Hypothalamus (tissue), 51 donors: ENCODE data around the gene RAPGEF5.

ENCODE experiments used
- DNase-seq, 51 donors: peaks; one replicate each; lab custom pipeline; 2025; lab: John Stamatoyannopoulos, UW

The RAPGEF5 gene

DNA sequence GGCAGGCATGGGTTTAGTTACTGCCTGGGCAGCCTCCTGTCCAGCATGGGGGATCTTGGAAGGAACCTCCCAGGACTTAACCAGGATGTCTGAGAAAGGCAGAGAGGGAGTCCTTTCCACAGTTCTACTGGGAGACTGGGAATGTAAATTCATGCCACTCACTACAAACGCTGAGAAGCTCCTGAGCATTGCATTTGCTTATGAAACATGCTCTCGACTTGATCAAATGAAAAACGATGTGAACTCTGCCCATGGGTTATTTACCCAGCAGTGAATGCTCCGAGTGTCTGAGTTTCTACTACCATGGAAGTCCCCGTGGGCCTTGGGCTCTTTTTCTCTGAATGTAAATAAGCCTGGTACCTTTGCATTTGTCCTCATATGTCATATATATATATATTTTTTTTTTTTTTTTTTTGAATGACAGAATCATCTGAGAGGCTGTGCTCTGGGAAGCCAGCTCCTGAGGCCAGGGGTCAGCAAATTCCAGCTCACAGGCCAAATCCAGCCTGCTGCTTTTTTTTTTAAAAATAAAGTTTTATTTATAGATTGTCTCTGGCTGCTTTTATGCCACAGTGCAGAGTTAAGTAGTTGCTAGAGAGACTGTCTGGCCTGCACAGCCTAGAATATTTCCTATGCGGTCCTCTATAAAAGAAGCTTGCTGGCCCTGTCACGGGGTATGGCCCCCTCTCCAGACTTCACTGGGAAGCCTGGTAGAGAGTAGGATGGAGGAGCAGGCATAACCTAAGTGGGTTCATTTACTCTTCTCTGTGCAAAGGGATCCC is 21.4 kb upstream of the RAPGEF5 start:
- no peak for DNase-seq

- DNase-seq: peak in 4 of 51 donors; percentile 7 to 11 (median 10)
These were observed 20.7 kb upstream of the RAPGEF5 start for GRCh38 chr7:22377703-22378102.

DNA sequence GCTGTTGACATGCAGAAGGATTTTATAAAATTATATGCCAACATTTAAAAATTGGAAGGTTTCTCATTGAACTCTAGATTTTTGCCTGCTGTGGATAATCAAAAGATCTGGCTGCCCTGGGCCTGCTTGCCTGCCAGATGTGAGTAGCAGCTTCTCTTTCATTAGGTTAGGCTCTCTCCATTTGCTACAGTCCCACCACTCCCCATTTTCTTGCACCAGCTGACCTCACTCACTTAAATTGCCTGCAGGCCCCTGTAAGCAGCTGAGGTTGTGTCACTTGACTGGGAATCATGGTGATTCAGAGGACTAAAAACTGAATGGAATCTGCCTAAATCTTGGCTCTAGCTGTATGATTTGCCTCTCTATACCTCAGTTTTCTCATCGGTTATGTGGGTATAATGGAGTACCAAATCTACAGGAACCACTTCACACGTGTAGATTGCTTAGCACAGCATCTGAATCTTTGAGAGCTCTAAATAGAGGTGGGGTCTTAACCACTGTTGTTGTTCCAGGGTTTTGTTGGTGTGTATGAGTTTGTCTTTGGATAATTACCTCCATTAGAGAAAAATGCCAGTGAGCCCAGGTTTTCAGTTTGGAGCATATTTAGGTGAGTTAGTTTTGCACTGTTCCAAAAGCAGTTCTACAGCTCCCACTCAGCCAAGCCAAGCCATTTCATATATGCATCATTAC is 18.6 kb upstream of the RAPGEF5 start:
- no peak for DNase-seq

DNA sequence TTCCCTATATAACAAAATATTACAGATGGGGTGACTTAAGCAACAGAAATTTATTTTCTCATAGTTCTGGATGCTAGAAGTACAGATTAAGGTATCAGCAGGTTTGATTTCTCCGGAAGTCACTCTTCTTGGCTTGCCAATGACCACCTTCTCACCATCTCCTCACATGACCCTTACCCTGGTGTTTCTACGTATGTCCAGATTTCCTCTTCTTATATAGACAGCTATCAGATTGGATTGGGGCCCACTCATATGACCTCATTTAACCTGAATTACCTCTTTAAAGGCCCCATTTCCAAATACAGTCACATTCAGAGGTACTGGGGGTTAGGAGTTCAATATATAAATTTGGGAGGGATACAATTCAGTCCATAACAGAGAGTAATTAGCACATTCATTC is 17.0 kb upstream of the RAPGEF5 start:
- no peak for DNase-seq

GRCh38 chr7:22373388-22373787 is 16.4 kb upstream of the RAPGEF5 start:
- no peak for DNase-seq

DNA sequence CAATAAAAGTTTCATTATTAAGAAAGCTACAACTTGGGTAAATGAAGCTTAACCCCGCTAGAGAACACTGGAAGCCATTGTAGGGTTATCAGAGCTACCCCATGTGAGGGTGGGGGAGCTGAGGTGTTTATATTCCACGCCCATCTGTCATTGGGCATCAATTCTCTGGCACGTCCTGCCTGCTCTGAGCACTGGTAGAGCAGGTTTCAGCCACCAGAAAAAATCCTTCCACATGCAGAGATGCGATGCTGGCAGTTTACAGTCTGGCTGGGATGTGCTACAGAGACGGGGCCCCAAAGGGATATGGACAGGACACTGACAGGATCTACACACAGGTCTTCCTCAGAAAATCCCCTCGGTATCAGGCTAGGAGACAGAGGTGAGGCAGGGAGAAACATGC is 15.9 kb upstream of the RAPGEF5 start:
- no peak for DNase-seq

- DNase-seq: no peak
These were observed 14.9 kb upstream of the RAPGEF5 start for GRCh38 chr7:22371878-22372277.

DNA sequence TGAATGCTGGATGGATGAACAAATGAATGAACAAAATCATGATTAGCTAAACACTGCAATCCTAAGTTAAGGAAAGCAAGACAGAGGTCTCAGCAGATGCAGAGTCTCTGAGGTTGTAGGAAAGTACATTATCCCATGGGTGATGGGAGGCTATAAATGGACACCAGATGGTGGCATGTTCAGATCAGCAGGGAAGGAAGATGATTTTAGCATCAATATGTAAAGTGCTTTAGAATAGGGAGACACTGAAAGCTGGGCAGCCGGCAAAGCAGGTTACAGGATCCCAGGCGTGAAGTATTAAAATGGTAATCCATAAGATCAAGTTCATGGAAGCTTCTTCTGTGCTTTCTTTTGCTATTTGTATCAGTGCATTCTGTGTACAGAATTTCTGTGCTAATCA is 7.9 kb upstream of the RAPGEF5 start:
- DNase-seq: no peak

DNA sequence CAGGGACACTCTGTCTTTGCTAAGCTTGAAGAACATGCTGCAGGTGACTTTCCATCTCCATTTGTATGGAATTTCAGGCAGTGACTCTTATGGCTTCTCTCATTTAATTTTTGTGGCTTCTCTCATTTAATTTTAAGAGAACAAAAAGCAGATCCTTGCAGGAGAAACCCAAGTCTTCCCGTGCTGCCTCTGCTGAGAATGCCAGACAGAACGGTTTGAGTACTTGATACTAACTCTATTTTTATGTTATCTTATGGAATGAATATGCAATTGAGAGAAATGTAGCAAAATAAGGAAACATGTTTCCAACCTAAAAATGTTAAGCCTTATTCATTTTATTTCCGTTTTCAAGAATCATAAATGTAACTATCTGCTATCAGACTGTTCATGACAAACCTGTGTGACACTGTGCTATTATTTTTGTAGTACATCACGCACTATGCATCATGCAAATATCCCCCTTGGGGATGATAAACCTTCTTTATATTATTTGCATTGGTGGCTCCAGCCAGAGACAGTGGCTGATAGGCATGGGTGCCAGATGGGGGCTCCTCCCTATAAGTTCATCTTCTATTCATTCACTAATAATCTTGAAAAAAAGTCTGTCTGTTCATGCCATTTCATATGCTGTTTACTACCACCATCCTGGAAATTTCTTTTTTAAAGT is 6.9 kb upstream of the RAPGEF5 start:
- DNase-seq: no peak

GRCh38 chr7:22361795-22362194 is 4.8 kb upstream of the RAPGEF5 start:
- no peak for DNase-seq

DNA sequence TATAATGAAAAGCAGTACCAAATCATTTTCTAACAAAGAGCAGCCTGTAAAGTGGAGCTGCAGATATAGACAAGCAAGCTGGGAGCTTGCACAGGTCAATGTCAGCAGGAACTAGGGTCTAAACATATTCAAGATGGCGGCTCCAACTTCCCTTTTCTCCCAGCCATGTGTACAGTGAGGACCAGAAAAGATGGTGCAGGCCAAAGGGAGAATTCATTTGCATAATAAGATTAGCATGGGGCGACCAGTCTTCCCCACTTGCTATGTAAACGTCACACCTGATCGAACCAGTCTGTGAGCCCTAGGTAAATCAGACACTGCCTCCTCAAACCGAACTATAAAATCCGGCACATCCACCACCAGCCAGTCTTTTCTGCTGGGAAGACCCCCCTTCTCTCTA is 4.4 kb upstream of the RAPGEF5 start:
- DNase-seq: no peak

DNA sequence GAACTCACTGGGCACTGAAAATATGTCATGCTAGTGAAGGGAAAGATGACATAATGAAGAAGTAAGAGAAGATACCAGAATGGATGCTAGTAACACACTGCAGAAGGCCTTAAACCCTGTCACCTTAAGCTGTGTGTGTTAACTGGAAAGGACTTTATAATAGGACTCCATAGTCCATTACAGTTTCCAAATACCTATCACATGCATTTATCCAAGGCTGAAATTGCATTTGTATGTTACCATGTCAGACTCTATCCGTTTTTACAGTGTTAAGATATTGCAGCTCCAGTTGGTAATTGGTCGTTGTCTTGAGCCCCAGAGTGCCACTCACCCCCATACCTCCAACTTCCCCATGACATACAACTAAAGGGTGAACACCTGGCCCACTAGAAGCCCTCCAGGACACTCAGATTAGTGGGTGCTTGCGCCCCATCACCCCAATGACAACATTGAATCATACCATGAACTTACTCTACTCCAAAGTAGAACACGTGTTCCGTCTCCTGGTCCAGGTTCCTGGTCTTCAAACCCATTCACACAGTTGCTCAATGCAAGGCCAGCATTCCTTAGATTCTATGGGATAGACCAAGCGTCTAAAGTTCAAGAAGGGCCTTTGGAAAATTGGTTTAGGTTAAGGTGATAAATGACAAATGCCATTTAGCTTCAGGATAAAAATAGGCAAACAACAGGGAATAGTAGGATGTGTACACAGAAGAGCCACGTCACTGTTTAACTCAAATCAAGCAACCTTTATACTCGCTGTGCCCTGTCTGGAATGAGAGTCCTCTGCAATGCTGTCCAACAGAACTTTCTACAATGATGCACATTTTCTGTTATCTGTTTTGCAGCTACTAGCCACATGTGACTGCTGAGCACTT is 2.1 kb upstream of the RAPGEF5 start:
- DNase-seq: no peak

GRCh38 chr7:22357311-22358175 is 589 bp upstream of the RAPGEF5 start:
- peak in 1 of 51 donors; percentile 68 for DNase-seq

GRCh38 chr7:22356010-22356691 is 803 bp downstream of the RAPGEF5 start:
- no peak for DNase-seq

- no peak for DNase-seq
These were observed 1.3 kb downstream of the RAPGEF5 start for GRCh38 chr7:22355620-22356009.

DNA sequence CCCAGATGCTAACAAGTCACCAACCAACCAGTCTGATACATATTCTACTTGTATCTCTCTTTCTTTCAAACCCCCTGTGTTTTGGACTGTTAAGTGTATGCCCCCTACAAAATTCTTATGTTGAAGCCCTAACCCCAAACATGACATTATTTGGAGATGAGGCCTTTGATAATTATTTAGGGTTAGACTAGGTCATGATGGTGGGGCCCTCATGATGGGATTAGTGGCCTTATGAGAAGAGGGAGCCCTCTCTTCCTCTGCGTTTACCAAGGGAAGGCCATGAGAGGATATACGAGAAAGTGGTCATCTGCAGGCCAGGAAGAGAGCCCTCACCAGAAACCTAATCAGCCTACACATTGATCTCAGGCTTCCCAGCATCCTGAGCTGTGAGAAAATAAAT is 2.5 kb downstream of the RAPGEF5 start:
- DNase-seq: no peak

- no peak for DNase-seq
These were observed 4.1 kb downstream of the RAPGEF5 start for GRCh38 chr7:22352887-22353286.

DNA sequence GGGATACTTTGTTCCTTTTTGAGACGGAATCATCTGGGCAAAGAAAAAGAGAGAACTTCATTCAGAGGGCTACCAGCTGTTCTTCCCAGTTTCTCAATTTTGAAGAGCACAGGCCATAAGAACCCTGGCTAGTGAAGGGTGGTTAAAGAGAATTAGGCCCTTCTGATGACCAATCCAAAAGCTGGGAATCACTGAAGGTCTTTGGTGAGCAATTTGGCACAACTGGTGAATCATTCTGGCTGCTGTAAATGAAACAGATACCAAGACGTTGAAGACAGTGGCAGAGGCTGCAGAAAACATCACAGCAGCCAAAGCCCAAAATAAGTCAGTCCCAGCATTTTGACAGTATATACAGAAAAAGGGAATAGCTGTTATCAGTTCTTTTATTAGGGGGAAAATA is 5.1 kb downstream of the RAPGEF5 start:
- DNase-seq: no peak

- no peak for DNase-seq
These were observed 5.6 kb downstream of the RAPGEF5 start for GRCh38 chr7:22351329-22351692.
